Activated CD4-positive, alpha-beta T cell treated with anti-CD3 and anti-CD28 coated beads, Interleukin-2, amount 50 U/mL, for 16 hours (primary cell): ENCODE measurements around the gene SFTPB.

Source experiments
- DNase-seq: peaks from one replicate; pipeline ENCODE4 v3.0.0-alpha.2; 2020

The SFTPB gene

DNA sequence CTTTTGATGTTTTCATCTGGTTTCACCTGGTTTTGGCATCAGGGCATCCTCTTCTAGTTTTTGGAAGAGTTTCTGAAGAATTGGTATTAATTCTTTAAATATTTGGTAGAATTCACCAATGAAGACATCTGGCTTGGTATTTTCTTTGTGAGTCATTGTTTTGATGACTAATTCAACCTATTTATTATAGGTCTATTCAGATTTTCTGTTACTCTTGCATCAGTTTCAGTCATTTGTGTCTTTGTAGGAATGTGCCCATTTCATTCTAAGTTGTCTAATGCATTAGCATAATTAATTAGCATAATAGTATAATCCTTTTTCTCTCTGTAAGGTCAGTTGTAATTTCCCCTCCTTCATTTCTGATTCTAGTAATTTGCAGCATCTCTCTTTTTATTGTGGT, 34.2 kb upstream of the SFTPB start:
- DNase-seq, result peak; percentile 40

DNA sequence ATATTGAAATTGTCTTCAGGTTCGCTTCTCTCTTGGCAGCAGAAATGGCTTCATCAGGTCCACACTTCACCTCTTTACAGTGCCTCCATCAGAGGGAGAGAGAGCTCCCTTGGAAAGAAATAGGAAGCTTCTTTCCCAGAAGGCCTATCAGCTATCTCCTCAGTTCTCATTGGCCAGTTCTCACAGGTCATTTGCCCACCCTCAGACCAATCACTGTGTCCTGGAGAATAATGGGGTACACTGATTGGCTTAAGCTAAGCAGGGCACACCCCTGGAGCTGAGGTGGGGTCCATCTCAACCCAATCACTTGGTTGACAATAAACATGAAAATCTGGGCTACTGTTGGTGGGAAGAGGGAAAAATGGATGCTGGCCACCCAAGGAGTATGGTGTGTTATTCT, 31.3 kb upstream of the SFTPB start:
- no peak for DNase-seq

DNA sequence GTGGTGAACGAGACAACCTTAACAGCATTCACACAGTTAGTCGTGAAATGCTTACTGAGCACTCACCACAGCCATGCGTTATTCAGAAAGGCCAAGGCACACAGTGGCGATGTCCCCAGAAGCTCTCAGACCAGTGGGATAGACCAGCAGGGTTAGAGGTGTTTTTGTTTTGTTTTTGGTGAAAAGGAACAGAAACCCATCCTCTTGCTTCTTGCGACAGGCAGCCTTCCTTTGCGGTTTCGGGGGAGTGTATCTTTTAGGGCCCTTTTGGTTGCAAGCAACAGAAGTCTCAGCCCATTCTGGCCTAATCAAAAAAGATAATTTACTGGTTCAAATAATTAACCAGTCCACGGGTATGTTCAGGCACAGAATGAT, 30.9 kb upstream of the SFTPB start:
- DNase-seq, result no peak

DNA sequence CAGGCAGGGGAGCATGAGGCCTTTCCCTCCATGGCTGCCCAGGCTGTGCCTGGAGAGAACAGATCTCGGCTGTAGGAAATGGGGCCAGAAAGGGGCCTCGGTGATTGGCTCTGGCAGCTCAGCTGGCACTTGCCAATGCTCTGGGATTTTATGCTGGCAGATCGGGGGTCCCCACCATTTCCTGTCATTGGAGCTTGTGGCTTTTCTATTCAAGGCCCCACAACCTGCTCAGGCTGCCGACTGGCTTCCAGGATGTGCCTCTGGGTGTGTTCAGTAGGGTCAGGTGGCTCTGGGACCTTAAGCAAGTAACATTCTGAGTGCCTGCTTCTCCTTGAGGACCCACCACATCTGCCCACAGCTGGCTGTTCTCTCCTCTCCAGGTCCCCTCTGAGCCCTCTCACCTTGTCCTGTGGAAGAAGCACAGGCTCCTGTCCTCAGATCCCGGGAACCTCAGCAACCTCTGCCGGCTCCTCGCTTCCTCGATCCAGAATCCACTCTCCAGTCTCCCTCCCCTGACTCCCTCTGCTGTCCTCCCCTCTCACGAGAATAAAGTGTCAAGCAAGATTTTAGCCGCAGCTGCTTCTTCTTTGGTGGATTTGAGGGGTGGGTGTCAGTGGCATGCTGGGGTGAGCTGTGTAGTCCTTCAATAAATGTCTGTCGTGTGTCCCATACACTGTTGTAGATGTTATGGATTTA, 30.3 kb upstream of the SFTPB start:
- no peak for DNase-seq

DNA sequence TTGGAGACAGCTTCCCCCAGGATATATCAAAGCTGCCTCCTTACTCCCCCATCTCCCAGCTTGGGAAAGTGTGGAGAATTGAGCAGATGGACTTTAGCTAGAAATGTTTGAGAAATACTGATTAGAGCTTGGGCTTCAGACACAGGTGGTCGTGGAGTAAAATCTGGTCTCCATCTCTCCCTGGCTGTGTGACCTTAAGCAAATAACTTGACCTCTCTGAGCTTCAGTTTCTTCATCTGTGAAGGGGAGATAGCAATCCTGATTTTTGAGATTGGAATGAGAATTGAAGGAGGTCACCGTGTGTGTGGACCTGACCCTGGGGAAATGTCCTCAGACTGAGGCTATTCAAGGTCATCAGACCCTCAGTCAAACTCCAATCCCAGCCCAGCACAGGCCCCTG, 29.7 kb upstream of the SFTPB start:
- no peak for DNase-seq

DNA sequence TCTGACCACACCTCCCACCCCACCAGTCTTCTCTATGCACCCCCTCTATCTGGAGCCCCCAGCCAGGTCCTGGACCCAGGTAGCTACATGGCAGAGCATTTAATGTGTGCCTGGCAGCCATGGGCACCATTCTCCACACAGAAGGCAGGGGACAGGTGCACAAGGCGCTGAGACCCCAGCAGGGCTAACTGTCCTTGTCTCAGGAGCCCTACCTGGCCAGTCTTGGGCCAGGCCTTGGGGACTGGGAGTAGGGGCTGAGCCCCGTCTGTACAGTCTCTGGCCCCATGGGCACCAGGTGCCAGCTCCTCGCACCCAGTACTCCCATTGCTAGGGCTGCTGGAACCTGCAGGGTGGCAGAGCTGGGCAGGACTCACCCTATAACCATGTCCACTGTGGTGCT, 29.1 kb upstream of the SFTPB start:
- DNase-seq, result no peak

DNA sequence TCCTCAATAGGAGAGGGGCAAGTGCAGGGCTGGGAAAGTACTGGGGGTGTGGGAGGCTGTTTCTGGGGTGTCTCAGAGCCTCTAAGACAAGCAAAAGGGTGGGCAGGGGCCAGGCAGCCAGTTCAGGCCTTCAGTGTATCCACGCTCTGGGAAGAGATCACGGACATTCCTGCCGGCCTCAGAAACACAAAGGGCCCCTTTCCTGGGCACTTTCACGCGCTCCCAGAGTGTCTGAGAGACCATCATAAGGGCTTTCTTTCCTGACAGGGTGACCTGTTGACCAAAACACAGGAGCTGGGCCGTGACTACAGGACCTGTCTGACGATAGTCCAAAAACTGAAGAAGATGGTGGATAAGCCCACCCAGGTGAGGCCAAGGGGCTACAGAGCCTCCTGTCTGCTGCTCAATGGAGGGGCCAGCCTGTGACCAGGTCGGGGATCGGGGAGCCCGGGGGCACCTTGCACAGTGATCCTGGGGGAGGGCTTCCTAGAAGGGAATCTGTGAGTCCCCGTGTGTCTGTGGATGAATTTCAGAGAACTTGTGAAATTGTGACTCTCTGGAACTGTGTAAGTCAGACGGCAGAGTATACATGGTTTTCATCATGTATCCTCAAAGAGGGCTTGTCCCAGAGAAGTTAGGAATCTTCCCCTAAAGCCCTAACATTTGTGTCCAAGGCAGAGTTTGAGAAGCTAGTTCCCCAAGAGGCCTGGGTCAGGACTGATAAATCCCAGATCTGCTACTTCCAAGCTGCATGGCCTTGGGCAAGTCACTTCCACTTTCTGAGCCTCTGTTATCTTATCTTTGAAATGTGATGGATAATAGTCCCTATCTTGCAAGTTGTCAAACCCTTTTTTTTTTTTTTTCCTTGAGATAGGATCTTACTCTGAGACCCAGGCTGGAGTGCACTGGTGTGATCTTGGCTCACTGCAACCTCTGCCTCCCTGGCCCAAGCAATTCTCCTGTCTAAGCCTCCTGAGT, 28.0 kb upstream of the SFTPB start:
- DNase-seq, result no peak

DNA sequence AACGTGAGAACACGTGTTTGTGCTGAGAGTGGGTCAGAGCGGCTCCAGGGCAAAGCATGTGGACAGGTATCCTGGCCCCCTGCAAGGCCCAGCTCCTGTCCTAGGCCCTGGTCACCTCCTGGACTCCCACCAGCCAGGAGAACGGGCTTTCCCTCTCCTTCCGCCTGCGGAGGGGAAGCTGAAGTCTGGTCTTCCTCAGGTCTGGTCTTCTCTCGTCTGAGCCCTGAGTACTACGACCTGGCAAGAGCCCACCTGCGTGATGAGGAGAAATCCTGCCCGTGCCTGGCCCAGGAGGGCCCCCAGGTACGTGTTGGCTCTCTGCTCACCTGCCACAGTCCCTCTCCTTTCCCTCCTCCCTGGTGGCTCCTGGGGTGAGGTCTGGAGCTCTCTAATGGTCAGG, 27.1 kb upstream of the SFTPB start:
- no peak for DNase-seq

DNA sequence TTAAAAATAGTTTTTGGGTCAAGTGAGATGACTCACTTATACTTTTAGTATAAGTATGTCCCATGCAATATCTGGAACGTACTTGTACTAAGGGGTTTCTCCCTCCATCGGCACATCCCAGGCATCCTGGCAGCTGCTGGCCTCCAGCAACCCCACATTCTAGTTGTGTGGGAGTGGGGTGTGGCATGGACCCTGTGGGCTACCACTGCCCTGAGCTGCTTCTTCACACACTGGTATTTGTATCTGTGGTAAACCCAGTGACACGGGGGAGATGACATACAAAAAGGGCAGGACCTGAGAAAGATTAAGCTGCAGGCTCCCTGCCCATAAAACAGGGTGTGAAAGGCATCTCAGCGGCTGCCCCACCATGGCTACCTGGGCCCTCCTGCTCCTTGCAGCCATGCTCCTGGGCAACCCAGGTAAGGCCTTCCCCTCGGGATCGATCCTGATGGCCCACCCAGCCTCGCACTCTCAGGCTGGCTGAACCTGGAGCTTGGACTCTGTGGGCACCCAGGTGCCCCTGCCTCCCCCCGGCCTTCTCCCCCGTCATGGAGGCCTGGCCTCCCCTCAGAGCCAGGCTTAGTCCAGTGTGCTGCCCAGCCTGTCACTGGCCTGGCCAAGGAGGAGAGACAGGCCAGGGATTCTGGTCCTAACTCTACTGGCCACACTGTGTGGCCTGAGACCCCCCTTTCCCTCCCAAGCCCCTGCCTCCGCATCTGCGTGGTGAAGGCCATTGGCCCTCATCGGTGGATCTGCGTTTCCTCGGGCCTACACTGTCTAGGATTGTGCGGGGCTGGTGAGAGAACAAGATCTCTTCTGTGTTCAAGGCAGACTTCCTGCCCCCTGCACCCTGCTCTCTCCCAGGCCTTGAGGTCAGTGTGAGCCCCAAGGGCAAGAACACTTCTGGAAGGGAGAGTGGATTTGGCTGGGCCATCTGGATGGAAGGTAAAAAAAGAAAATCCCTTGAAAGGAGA, 26.3 kb upstream of the SFTPB start, which contains the start of gene GNLY:
Gene GNLY, plus strand, starts transcription at position 307 of the 974 bp plus-strand sequence. Its CDS starts 61 bp downstream, at position 368.
- DNase-seq, result no peak

DNA sequence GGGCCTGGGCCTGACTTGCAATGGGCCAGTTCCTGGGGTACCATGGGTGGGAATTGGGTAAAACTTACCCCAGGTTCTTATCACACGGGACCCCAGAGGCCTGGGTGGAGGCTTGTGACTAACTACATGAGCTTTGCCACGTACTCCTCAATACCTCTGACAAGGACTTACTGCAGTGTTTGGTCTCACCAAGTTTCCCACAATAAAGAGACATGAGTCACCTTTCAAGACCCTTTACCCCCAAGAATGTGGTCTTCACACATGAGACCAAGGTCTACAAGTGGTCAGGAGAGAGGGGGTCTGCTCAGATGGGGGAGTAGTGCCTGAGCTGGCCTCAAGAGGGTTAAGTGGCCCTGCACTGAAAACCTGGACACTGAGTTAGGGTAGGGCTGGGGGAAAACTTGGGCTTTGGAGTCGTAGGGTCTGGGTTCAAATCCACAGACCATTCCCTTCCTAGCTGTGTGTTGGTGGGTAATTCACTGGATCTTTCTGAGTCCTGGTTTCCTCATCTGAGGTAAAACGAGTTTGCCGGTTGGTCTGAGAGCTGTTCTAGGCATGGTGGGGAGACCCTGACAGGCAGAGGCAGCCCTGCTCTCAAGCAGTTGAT, 24.1 kb upstream of the SFTPB start:
- no peak for DNase-seq

DNA sequence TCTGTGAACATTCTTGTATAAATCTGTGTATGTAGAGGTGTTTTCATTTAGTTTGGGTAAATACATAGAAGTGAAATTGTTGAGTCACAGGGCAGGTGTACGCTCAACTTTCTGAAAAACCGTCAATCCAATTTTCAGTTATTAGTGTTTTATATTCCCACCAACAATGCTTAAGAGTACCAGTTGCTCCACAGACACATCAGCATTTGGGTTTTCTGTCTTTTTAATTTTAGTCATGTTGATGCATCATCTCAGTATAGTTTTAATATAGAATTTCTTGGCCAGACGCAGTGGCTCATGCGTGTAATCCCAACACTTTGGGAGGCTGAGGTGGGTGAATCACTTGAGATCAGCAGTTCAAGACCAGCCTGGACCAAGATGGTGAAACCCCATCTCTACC, 22.9 kb upstream of the SFTPB start:
- DNase-seq, result no peak

DNA sequence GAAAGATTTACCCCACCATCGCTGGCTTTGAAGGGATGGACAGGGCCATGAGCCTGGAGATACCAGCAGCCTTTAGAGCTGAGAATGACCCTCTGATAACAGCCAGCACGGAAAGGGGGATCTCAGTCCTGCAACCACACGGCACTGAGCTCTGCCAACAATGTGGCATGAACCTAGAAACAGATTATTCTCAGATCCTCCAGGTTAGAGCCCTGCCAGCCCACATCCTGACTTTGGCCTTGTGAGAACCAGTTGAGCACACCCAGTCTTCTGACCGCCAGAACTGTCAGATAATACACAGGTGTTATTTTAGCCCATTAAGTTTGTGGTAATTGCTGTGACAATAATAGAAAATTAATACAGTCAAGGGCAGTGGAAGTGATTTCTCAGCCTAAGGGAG, 16.8 kb upstream of the SFTPB start:
- DNase-seq, result no peak

DNA sequence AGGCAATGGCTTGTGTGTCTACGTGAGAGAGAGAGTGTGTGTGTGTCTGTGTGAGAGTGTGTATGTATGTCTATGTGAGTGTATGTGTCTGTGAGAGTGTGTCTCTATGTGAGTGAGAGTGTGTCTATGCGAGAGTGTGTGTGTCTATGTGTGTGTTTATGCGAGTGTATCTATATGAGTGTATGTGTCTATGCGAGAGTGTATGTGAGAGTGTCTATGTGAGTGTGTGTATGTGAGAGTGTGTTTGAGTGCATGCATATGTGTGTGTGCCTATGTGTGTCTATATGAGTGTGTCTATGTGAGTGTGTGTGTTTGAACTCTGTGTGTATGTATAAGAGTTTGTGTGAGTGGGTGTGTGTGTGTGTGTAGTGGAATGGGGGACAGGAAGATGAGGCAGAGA, 16.4 kb upstream of the SFTPB start:
- no peak for DNase-seq

DNA sequence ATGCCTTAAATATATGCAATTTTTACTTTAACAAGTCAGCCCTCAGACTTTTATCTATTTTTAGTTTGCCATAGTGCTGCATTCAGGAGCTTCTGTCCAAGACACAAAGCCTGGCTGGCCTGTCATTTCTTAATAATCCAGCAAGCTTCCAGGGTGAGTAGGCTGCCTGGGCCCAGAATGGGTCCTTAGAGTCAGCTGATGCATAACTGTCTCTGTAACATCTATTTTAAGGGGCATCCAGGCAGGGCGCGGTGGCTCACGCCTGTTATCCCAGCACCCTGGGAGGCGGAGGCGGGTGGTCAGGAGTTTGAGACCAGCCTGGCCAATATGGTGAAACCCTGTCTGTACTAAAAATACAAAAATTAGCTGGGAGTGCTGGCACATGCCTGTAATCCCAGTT, 14.4 kb upstream of the SFTPB start:
- DNase-seq, result no peak

DNA sequence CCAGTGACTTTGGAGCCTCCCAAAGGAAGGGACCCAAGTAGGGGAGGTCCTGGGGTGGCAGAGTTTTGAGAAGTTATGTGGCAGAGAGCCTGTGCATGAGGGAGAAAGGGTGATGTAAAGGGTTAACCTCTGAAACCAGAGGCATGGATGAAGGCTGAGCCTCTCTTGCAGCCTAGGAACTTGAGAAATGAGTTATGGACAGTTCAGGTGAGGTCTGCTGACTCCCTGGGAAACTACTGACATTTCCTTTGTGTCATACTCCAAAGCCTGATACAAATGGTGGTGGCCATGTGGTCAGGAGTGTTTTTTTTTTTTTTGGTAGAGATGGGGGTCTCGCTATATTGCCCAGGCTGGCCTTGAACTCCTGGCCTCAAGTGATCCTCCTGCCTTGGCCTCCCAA, 13.8 kb upstream of the SFTPB start:
- DNase-seq, result no peak

DNA sequence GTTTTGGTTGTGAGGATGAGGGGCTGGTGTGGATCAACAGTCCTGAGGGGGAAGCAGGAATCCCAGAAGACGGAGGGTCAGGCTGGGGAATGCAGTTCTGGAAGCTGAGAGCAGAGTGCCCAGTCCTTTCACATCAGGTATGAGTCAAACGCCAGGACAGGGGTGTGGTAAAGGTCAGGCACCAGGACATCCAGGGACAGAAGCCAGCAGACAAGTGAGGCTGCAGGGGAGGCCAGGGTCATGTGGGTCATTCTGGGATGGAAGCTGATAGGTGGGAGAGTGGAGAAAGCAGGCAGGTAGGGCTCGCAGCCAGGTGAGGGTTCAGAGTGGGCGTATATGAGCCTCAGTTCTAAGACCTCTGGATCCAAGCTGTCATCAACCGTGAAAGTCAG, 13.4 kb upstream of the SFTPB start:
- DNase-seq, result no peak

DNA sequence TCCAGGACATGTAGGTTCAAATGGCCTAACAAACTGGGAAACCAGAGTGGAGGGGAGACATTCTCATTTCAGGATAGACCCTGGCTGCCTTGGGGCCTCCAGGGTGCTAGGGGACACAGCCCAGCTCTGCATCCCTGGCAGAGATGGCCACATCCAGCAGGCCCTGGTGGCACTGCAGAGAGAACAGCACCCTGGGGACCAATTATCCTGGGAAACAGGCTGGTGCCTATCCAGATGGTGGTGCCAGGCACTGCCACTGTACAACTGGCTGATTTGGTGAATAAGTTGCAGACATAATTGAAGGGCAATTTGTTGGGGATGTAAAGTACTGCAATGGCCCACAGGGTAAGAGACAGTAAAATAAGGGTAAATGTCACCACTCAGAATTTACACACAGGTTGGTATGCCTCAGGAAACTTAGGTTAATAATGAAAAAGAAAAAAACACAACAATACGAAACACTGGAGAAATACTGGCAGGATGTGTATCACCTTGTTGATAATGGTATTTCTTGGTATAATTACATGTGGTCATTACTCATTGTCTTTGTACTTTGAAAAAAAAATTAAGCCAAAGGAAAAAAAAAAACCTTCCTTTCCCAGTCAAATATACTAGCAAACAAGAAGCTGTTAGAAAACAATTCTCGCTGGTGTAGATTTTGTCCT, 12.8 kb upstream of the SFTPB start:
- DNase-seq, result peak; percentile 23

DNA sequence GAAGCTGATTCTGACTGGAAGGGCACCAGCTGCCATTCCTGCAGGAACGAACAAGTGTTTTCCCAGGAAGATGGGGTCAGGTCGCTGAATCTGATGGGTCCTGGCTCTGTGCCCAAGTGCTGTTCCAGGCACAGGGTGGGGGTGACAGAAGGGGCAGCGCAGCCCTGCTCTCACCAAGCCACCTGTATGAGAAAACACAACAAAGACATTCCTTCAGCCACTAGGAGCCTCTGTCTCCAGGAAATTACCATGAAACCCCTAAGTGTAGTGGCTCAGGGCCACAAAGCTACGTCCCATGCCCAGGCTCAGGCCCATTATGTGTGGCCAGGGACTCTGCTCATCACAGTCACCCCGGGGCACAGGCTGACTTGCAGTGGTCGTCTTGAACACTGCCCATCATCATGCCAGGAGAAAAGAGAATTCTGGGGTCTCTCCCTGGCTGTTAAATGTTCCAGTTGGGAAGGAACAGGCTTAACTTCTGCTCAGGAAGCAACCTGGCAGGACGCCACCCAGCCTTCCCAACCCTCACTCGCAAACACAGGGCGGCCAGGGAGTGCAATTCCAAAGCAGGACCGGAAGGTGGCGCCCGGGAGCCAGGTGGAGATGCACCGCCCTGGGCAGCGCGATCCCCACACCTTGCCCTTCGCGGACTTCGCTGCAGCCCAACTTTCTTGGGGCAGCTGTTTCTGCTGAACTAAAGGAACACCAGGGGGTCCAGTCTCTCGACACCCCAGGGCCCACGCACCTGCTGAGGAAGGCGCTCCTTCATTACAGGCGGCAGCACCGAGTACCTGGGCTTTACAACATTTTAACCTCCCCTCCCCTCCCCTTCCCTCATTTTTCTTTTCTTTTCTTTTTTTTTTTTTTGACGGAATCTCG, 11.0 kb upstream of the SFTPB start:
- DNase-seq, result peak; percentile 76

DNA sequence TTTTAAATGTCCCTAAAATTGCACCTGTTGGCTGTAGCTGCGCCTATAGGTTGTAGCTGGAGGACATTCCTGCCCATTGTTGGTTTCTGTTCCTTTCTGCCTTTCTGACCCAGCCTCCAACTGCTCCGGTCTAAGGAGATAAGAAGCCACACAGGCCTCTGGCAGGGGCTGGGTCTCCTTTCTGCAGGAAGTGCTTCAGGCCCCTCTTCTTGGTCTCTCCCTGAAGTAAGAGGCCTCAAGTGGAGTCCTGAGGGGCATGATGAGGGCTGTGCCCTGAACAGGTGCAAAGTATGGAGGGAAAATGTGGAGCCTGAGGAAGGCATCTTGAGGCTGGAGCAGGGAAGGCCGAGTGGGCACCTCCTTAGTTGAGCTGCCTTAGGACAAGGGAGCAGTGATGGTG, 10.4 kb upstream of the SFTPB start:
- DNase-seq, result no peak

DNA sequence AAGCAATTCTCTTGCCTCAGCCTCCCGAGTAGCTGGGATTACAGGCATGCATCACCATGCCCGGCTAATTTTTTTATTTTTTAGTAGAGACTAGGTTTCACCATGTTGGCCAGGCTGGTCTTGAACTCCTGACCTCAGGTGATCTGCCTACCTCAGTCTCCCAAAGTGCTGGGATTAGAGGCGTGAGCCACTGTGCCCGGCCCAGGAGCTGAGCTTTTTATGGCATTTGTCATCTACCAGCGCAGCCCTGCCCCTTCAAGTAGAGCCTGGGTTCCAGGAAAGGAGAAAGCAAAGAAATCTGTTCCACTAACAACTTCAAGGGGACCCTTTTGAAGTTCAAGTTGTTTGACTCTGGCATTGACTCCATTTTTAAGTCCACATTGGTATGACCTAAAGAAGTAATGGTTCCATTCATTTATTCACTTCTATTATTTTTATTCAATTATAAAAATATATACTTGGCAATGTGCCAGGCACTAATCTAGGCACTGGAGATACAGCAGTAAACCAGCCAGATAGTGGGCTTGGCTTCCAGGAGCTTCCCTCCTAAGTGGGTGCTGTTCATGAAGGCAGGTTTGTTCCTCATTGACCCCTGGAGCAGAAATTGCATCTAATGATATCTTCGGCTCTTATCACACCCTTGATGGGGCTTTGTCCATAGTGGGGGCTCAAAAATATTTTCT, 8.0 kb upstream of the SFTPB start:
- no peak for DNase-seq
